ENCODE measurements around the gene EXD3.
"Not testable (repeated sequence)": the region's sequence is repeated elsewhere in the genome, so short reads cannot be mapped to it uniquely, and the experiment has no call there.

EXD3 gene

DNA sequence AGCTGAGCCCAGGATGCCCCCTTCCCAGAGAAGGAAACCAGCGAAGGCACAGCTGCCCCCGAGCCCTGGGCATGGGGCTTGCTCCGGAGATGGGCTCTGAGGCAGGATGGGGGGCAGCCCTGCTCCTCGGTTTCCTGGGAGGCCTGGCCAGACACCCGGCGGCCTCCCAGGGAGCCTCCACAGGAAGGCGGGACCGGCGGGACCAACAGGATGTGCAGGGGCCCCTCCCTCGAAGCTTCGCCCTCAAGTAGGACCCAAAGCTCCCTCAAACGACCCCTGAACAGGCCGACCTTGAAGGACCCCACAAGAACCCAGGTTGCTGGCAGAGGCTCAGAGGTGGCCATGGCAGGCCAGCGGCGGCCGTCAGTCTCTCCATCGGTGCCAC is 11.7 kb downstream of the EXD3 start:
- DNase-seq (ENCODE audit: low read depth) = no peak

GRCh38 chr9:137410891-137411249 is 12.1 kb downstream of the EXD3 start:
- DNase-seq (ENCODE audit: low read depth) = no peak

DNA sequence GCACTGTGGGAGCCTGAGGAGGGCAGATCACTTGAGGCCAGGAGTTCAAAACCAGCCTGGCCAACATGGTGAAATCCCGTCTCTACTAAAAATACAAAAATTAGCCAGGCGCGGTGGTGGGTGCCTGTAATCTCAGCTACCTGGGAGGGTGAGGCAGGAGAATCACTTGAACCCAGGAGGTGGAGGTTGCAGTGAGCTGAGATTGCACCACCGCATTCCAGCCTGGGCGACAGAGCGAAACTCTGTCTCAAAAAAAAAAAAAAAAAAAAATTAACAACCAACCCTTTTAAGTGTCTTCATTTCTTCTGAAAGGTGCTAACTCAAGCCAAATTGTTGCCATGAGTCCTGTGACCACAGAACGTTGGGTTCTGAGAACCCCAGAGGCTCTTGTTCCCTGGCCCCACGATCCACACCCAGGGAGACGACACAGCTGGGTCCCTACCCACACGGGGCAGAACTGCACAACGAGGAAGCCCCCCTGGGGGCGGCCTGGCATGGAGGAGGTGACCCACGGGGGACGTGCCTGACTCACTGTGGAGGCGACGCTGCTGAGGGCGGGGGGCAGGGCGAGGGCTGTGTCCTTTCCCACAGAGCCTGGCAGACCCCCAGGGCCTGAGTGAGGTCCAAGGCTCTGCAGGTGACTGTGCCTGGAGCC is 12.6 kb downstream of the EXD3 start:
- DNase-seq (ENCODE audit: low read depth) = not testable (repeated sequence)

DNA sequence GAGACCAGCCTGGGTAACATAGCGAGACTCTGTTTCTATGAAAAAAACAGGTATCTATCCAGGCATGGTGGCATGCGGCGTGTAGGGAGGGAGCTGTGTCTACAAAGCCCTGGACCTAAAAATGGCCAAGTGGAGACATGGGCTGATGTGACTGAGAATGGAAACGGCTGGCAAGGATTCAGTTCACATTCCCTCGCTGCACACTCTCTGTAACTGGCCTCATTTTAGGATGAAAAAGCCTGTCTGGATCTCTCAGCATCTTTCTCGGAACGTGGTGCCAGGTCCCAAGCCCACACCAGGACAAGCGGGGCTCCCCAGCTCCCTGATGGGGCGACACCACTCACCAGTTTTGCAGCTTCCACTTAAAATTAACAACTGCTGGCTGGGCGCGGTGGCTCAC is 13.4 kb downstream of the EXD3 start:
- DNase-seq (ENCODE audit: low read depth) = no peak

- no peak for DNase-seq (ENCODE audit: low read depth)
These were observed 14.1 kb downstream of the EXD3 start for GRCh38 chr9:137408651-137409405.

DNA sequence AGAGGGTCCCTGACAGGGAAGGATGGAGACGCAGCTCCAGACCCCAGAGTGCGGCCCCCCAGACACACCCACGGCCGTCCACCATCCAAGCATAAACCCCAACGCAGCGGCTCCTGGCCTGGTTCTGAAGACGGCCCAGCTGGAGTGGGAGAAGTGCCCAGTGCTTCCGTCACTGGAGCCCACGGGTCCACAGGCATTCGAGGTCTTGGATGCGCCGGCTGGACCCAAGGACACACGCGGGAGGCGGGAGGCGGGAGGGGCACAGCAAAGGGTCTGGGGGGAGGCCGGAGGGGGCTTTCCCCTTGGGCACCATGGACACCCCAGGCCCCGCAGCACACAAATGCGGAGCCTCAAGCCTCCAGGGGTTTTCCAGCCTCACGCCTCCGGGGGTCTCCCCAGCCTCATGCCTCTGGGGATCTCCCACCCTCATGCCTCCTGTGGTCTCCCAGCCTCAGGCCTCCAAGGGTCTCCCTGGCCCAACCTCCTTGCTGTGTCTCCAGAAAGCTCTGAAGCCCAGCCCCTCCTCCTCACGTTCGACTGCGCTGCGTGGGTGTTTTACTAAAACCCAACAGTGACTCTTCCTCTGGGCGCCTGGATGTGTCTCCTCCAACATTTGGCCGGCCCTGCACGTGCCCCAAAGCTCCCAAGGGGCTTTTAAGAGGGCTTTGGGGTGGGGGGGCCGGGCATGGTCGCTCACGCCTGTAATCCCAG is 15.2 kb downstream of the EXD3 start:
- no peak for DNase-seq (ENCODE audit: low read depth)

GRCh38 chr9:137406876-137407589 is 15.9 kb downstream of the EXD3 start:
- DNase-seq (ENCODE audit: low read depth) = peak; percentile 23

DNA sequence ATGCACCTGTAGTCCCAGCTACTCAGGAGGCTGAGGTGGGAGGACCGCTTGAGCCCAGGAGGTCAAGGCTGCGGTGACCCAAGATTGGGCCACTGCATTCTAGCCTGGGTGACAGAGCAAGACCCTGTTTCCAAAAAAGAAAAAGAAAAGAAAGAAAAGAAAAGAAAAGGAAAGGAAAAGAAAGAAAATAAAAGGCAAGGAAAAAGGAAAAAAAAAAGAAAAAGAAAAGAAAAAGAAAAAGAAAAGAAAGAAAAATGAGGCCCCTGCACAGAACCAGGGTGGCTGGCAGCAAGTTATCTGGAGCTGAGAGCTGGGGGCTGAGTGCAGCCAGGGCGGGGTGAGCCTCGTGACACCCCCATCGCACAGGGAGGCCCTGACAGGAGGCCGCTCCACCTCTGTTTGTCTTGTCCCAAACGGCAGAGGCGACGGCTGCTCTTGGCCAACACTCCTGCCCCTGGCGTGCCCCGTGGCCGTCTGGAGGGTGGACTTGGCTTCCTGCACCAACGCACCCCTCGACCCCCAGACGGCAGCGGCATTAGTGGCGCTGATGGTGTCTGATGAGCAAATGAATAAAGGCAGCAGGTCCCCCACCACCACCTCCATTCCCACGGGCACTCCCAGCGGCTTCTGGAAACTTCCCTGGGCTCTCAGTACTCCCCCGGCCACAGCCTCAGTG is 16.7 kb downstream of the EXD3 start:
- no peak for DNase-seq (ENCODE audit: low read depth)

DNA sequence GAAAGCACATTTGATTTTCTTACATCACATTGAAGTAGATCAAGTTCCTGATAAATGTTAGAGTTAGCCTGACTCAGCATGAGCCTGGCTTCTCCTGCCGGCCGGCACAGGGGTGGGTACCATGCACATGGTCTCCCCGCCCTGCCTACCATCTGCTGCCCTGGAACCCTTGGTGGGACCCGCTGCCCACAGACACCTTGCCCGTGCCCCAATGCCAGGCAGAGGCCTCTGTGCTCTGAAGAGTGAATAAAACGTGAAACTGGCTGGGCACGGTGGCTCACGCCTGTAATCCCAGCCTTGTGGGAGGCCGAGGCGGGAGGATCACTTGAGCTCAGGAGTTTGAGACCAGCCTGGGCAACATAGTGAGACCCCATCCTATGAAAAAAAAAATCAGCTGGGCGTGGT is 17.3 kb downstream of the EXD3 start:
- no peak for DNase-seq (ENCODE audit: low read depth)

DNA sequence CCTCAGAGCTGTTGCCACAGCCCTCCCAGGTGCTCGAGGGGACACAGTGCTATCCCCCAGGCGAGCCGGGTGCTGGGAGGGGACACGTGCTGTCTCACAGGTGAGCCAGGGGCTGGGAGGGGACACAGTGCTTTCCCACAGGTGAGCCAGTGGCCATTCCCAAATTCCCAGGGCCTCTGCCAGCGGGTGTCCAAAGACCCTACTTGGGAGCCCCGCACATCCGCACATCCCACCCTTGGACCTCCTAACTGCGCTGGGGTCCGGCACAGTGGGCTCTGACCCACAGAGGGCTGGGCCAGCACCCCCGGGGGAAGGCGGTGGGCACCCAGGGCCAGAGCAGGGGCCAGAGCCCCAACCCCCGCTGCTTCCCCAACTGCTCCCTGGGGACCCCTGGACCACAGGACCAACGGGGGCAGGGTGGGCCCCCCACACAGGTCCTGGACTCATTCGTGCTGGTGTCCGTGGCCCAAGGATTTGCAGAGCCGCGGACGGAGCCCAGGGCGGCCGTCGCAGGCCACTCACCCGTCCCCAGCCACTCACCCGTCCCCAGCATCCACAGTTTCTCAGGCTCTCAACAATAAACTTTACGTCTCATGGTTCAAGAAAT is 17.9 kb downstream of the EXD3 start:
- DNase-seq (ENCODE audit: low read depth) = no peak

GRCh38 chr9:137403269-137403668 is 19.7 kb downstream of the EXD3 start:
- no peak for DNase-seq (ENCODE audit: low read depth)

DNA sequence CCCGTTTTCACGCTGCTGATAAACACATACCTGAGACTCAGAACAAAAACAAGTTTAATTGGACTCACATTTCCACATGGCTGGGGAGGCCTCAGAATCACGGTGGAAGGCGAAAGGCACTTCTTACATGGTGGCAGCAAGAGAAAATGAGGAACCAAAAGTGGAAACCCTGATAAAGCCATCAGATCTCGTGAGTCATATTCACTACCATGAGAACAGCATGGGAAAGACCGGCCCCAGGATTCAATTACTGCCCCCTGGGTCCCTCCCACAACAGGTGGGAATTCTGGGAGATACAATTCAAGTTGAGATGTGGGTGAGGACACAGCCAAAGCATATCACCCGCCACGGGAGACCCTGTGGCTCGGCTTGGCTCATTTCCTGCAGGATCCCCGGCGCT is 20.2 kb downstream of the EXD3 start:
- no peak for DNase-seq (ENCODE audit: low read depth)

GRCh38 chr9:137398561-137399468 is 24.1 kb downstream of the EXD3 start:
- no peak for DNase-seq (ENCODE audit: low read depth)

DNA sequence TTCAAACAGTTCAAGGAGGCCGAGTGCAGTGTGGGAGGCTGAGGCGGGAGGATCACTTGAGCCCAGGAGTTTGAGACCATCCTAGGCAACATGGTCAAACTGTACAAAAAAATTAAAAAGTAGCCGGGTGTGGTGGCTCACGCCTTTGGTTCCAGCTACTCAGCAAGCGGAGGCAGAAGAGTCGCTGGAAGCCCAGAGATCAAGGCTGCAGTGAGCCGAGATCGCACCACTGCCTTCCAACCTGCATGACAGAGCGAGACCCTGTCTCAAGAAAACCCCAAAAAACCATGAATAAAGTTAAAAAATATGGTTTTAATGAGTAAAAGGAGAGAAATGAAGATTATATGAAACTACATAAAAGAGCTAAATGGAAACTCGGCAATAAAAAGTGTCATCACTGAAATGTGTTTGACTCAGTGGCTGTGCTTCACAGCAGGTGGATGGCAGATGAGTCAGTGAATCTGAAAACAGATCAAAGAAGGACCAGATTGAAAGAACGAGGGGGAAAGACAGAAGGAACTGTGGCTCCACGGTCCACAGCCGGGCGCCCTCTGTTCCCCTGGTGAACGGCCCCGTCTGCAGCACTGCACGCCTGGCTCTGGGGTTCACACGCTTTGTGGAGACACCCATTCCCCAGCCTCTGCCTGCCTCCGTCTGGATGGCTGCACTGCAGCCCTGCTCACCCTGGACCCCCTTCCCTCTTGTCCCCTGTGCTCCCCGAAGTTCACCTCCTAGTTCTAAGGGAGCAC is 25.1 kb downstream of the EXD3 start:
- DNase-seq (ENCODE audit: low read depth) = no peak

- DNase-seq (ENCODE audit: low read depth) = no peak
These were observed 26.2 kb downstream of the EXD3 start for GRCh38 chr9:137396634-137397367.

DNA sequence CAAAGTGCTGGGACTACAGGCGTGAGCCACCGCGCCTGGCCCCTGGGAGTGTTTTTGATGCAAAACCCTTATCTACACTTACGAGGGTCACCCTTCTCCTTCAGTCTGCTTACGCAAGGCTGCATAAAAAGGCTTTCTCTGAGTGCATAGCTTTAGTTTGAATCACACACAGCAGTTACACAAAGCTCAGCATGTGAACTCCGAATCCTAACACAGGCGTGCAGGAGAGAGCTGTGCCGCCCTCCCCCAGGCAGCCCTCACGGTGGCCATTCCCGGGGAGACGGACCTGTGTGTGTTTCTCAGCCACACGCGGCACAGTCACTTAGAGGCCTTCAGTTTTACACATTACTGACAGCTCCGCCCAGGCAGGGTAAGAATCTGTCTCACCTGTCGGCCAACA is 26.7 kb downstream of the EXD3 start:
- DNase-seq (ENCODE audit: low read depth) = no peak

GRCh38 chr9:137395666-137396010 is 27.3 kb downstream of the EXD3 start:
- DNase-seq (ENCODE audit: low read depth) = no peak

- no peak for DNase-seq (ENCODE audit: low read depth)
These were observed 27.9 kb downstream of the EXD3 start for GRCh38 chr9:137394866-137395665.

Data from stimulated activated CD8-positive, alpha-beta memory T cell treated with anti-CD3 and anti-CD28 coated beads, Interleukin-15, amount 100 ng/mL, for 24 hours (primary cell).